SIG-M5 treated with dmso at 0.1 percent for 504 hours (cell line): ENCODE measurements around the gene DNAJC1.

ENCODE experiments used
- DNase-seq: peaks from one replicate; lab custom pipeline; 2025; ENCODE audit not compliant: unreplicated experiment; lab: John Stamatoyannopoulos, UW

DNAJC1 gene

DNA sequence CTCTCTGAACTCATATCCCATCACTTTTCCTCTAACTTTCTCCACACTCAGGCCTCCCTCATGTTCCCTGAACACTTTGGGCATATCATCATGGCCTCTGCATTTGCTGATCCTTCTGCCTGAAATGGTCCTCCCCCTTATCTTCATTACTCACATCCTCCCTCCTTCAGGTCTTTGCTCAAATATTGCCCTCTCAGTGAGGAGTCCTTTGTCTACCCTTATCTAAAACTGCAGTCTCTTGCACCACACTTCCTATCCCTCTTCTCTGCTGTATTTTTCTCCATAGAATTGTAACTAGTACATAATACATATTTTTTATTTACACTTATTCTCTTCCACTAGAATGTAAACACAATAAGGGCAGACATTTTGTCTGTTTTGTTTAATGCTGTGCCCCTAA is 41.7 kb downstream of the DNAJC1 start:
- no peak for DNase-seq

DNA sequence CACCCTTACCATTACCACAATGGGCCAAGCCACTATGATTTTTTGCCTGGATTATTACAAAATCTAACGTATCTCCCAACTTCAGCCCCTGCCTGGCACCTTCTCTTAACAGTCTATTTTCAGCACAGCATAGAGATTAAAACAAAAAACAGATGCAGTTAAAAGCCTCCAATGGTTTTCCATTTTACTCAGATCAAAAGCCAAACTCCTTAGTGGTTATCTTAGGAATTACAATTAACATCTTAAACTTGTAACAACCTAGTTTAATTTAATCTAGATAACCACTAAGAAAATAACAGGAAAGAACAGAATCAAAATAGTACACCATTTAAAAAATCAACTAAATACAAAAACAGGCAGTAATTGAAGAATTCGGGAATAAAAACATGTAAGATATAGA is 43.5 kb downstream of the DNAJC1 start:
- DNase-seq: no peak

- DNase-seq: no peak
These were observed 48.8 kb downstream of the DNAJC1 start for GRCh38 chr10:21954690-21955089.

GRCh38 chr10:21954132-21954531 is 49.4 kb downstream of the DNAJC1 start:
- no peak for DNase-seq

GRCh38 chr10:21953585-21954057 is 49.9 kb downstream of the DNAJC1 start:
- peak; percentile 58 for DNase-seq

- no peak for DNase-seq
These were observed 53.0 kb downstream of the DNAJC1 start for GRCh38 chr10:21950566-21950965.

GRCh38 chr10:21946946-21947345 is 56.6 kb downstream of the DNAJC1 start:
- no peak for DNase-seq

GRCh38 chr10:21944727-21945386 is 58.7 kb downstream of the DNAJC1 start:
- DNase-seq: no peak

- peak; percentile 85 for DNase-seq
These were observed 59.8 kb downstream of the DNAJC1 start for GRCh38 chr10:21943633-21944265.

- no peak for DNase-seq
These were observed 68.0 kb downstream of the DNAJC1 start for GRCh38 chr10:21935439-21936023.

GRCh38 chr10:21934307-21934706 is 69.2 kb downstream of the DNAJC1 start:
- no peak for DNase-seq

DNA sequence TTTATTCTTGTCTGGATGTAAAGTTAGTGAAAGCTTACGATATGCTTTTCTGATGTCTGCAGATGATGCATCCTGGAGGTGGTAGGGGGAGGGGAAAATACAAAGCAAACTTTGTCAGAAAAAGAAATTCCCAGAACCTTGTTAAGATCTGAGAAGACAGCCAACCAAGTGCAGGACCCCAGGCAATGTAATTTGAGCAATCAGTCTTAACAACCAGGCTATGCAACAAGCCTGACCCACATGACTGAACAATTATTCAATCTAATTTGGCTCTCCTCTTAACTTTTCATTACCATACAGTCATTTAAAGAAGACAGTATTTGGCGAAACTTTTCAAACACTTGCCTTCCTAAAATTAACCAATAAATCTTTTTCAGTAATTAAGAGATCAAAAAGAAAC is 74.5 kb downstream of the DNAJC1 start:
- no peak for DNase-seq

DNA sequence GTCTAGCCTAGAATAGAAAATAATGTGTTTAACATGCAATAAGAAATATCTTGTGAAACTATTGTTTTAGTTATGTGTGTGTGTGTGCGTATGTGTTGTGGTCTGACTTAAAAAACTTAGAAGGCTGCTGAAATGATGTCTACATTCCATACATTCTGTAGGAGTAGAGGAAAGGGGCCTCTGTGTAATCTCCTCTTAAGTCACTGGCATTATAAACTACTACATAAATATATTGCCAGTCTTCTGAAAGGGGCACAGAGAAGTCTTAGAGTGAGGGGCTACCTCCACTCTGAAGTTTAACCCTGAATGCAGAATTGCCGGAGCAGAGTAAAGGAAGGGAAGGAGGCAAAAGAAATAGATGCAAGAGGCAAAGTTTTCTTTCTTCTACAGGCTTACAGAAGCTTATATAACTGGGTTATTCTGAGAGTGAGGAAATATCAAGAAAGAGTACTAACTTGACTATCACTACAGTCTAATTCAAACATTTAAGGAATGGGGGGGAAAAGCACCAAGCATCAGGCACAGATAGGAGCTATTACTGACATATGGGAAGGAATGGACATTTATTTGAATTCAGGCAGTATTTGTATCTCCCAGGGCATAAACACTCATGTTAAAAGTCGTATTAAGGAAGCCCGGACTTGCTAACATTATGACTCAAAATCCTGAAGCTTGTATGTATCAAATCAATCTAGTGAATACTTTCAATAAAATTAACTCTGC is 75.7 kb downstream of the DNAJC1 start:
- DNase-seq: no peak

- DNase-seq: peak; percentile 9
These were observed 76.6 kb downstream of the DNAJC1 start for GRCh38 chr10:21926949-21927348.

GRCh38 chr10:21926358-21926925 is 77.1 kb downstream of the DNAJC1 start:
- DNase-seq: no peak

DNA sequence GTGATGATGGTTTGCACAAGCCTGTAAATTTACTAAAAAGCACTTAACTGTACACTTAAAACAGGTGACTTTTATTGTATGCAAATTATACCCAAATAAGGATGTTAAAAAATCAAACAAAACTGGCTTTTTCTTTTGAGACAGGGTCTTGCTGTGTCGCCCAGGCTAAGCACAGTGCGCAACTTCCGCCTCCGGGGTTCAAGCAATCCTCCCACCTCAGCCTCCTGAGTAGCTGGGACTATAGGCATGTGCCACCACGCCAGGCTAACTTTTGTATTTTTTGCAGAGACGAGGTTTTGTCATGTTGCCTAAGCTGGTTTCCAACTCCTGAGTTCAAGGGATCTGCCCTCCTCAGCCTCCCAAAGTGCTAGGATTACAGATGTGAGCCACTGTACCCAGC is 77.7 kb downstream of the DNAJC1 start:
- DNase-seq: no peak

GRCh38 chr10:21924511-21924910 is 79.0 kb downstream of the DNAJC1 start:
- DNase-seq: no peak

DNA sequence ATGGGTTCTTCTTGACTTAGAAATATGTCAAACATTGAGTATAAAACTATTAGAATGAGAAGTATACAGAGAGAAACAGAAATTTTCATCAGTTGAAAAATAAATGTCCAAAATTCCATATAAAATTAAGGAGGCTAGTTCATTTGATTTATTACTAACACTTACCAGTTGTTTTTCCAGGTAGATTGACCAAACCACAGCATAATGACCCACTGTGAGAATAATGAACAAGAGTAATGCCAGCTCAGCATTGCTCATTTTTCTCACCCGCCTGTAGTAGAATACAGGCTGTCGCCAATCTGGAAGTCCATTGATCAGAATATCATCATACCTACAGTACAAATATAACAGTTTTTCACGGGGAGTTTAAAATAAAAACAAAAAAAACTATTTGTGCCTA is 82.9 kb downstream of the DNAJC1 start:
- no peak for DNase-seq

GRCh38 chr10:21919906-21920305 is 83.6 kb downstream of the DNAJC1 start:
- no peak for DNase-seq

GRCh38 chr10:21919117-21919516 is 84.4 kb downstream of the DNAJC1 start:
- DNase-seq: no peak

GRCh38 chr10:21912625-21913024 is 90.9 kb downstream of the DNAJC1 start:
- DNase-seq: no peak
